Measurements from ENCODE around the gene ABCC10.

Gene ABCC10

GRCh38 chr6:43499028-43499815 lies 71.9 kb downstream of the ABCC10 start:
- DNase-seq = no peak

Measured in NCI-H1694 treated with DMSO at 0.1 percent for 48 hours (cell line).